HCT116 (cell line): ENCODE measurements around the gene SYNE1. TPM values are rescaled to one million over a fixed set of nuclear protein-coding genes. Genes with fewer than 3 reads are reported as not detected.

Experiments used
- ATAC-seq: fragments of 200-7000 bp; cut with Tn5 transposase; 2 replicates; pipeline ENCODE4 v1.9.1; 2020; ENCODE audit warnings: mild to moderate bottlenecking, moderate library complexity
- BruUV-seq: library from RNA; stranded (reverse); fragments of 400-500 nt; replicated peaks from 2 replicates; lab custom pipeline; 2021; lab: Mats Ljungman, UMichigan
- CTCF ChIA-PET: fragments of 300-600 bp; sonication (Branson Sonifier 250); formaldehyde crosslinking; loops from one replicate; lab custom pipeline; 2021; ENCODE audit warnings: antibody characterized with exemption; lab: Charles Lee
- POLR2A ChIA-PET: fragments of 300-600, 350-600 bp; sonication (Branson Sonifier 250); formaldehyde crosslinking; loops from one replicate; lab custom pipeline; 2021; ENCODE audit warnings: antibody characterized with exemption; lab: Charles Lee
- RAD21 ChIA-PET, 2 experiments: fragments of 300-600 bp; sonication (Branson Sonifier 250); formaldehyde crosslinking; loops; one replicate each; lab custom pipeline; 2023; ENCODE audit warnings: low total read pairs in 2 of 2; ENCODE audit not compliant: uncharacterized antibody in 2 of 2, unreplicated experiment in 2 of 2, low non-redundant PET in 1 of 2; lab: Charles Lee
- DNase-seq: peaks from one replicate; pipeline ENCODE4 v3.0.0-alpha.2; 2010; ENCODE audit warnings: low read depth, low spot score
- H2AFZ ChIP-seq: fragments of 200-600 bp; shearing (Covaris generic), sonication (generic); 2 replicates; pipeline ENCODE4 v1.6.1; 2017; ENCODE audit warnings: low read depth, mixed run types, mixed read lengths, antibody characterized with exemption, low read length; ENCODE audit not compliant: poor library complexity, severe bottlenecking
- H3K27ac ChIP-seq: 2 replicates; pipeline ENCODE4 v1.5.1; 2012; ENCODE audit warnings: low read depth, low read length
- H3K27me3 ChIP-seq: fragments of 200-600 bp; sonication (generic); 2 replicates; pipeline ENCODE4 v1.6.1; 2016; ENCODE audit warnings: mixed run types, low read length, mixed read lengths; ENCODE audit not compliant: insufficient read depth
- H3K36me3 ChIP-seq, 2 experiments: fragments of 200-500 bp in 1 of 2; fragments of 200-600 bp in 1 of 2; sonication (Bioruptor generic) in 1 of 2; sonication (generic) in 1 of 2; 2 replicates each; pipeline versions ENCODE4 v1.5.1 to v1.6.1; 2014 to 2016; ENCODE audit warnings: low read length in 2 of 2, inconsistent platforms in 1 of 2, mixed read lengths in 1 of 2, mixed run types in 1 of 2; ENCODE audit not compliant: insufficient read depth in 2 of 2, control insufficient read depth in 1 of 2
- H3K4me1 ChIP-seq, 2 experiments: fragments of 200-600 bp in 1 of 2; sonication (generic) in 1 of 2; 2 replicates each; pipeline versions ENCODE4 v1.5.1 to v1.6.1; 2012 to 2017; ENCODE audit warnings: low read length in 2 of 2, inconsistent platforms in 1 of 2, mild to moderate bottlenecking in 1 of 2, mixed read lengths in 1 of 2, mixed run types in 1 of 2, moderate library complexity in 1 of 2; ENCODE audit not compliant: insufficient read depth in 2 of 2, control insufficient read depth in 1 of 2
- H3K4me2 ChIP-seq: fragments of 200-600 bp; sonication (generic); 2 replicates; pipeline ENCODE4 v1.6.1; 2017; ENCODE audit warnings: mixed run types, low read length, mixed read lengths
- H3K4me3 ChIP-seq, 2 experiments: fragments of 200-600 bp in 1 of 2; sonication (generic) in 1 of 2; replicated peaks in 1 of 2; 2 replicates each; pipeline ENCODE4 v1.5.1; 2011 to 2016; ENCODE audit warnings: low read length in 2 of 2, control low read depth in 1 of 2, low read depth in 1 of 2, mild to moderate bottlenecking in 1 of 2, mixed read lengths in 1 of 2, mixed run types in 1 of 2
- H3K79me2 ChIP-seq: fragments of 200-600 bp; sonication (generic); 2 replicates; pipeline ENCODE4 v1.6.1; 2017; ENCODE audit warnings: mild to moderate bottlenecking, mixed run types, low read length, moderate library complexity, mixed read lengths; ENCODE audit not compliant: insufficient read depth
- H3K9ac ChIP-seq: fragments of 200-600 bp; sonication (generic); 2 replicates; pipeline ENCODE4 v1.6.1; 2016; ENCODE audit warnings: low read length, mixed read lengths
- H3K9me2 ChIP-seq: fragments of 200-600 bp; sonication (generic), shearing (Covaris generic); 2 replicates; pipeline ENCODE4 v1.6.1; 2017; ENCODE audit warnings: mixed run types, mild to moderate bottlenecking, moderate library complexity; ENCODE audit not compliant: insufficient read depth
- H3K9me3 ChIP-seq, 2 experiments: fragments of 200-500 bp in 1 of 2; fragments of 200-600 bp in 1 of 2; sonication (Bioruptor generic) in 1 of 2; sonication (generic) in 1 of 2; 2 replicates each; pipeline ENCODE4 v1.6.1; 2014 to 2017; ENCODE audit warnings: low read length in 2 of 2, mixed read lengths in 2 of 2, inconsistent platforms in 1 of 2, low read depth in 1 of 2, mild to moderate bottlenecking in 1 of 2, mixed run types in 1 of 2, moderate library complexity in 1 of 2; ENCODE audit not compliant: control insufficient read depth in 1 of 2, insufficient read depth in 1 of 2
- H4K20me1 ChIP-seq: fragments of 200-600 bp; sonication (generic), shearing (Covaris generic); 2 replicates; pipeline ENCODE4 v1.6.1; 2017; ENCODE audit warnings: mixed run types, mild to moderate bottlenecking, moderate library complexity; ENCODE audit not compliant: insufficient read depth
- ATF3 ChIP-seq: IDR thresholded peaks from 2 replicates; pipeline ENCODE4 v1.6.1; 2012
- CBX3 ChIP-seq: IDR thresholded peaks from 2 replicates; pipeline ENCODE4 v1.6.1; 2012; ENCODE audit warnings: low read depth
- CEBPB ChIP-seq: IDR thresholded peaks from 2 replicates; pipeline ENCODE4 v1.6.1; 2012; ENCODE audit warnings: low read depth
- EGR1 ChIP-seq: IDR thresholded peaks from 2 replicates; pipeline ENCODE4 v1.6.1; 2012; ENCODE audit warnings: low read depth
- ELF1 ChIP-seq: IDR thresholded peaks from 2 replicates; pipeline ENCODE4 v1.6.1; 2012; ENCODE audit warnings: low read depth, borderline replicate concordance
- EZH2phosphoT487 ChIP-seq: fragments of 200-600 bp; IDR thresholded peaks from 2 replicates; pipeline ENCODE4 v1.6.1; 2018; ENCODE audit warnings: antibody characterized with exemption, borderline replicate concordance
- FOSL1 ChIP-seq: IDR thresholded peaks from 2 replicates; pipeline ENCODE4 v1.6.1; 2012; ENCODE audit warnings: low read depth
- JUND ChIP-seq: IDR thresholded peaks from 2 replicates; pipeline ENCODE4 v1.6.1; 2012
- POLR2A ChIP-seq: IDR thresholded peaks from 2 replicates; pipeline ENCODE4 v1.7.0; 2011; ENCODE audit warnings: borderline replicate concordance; ENCODE audit not compliant: insufficient read depth, insufficient read length; ENCODE audit errors: extremely low read depth
- POLR2AphosphoS5 ChIP-seq: IDR thresholded peaks from 2 replicates; pipeline ENCODE4 v1.6.1; 2011; ENCODE audit warnings: mild to moderate bottlenecking, low read depth, low read length, moderate library complexity
- RAD21 ChIP-seq: IDR thresholded peaks from 2 replicates; pipeline ENCODE4 v1.6.1; 2012; ENCODE audit warnings: low read depth, mild to moderate bottlenecking
- REST ChIP-seq: IDR thresholded peaks from 2 replicates; pipeline ENCODE4 v1.6.1; 2012; ENCODE audit warnings: low read depth
- SIN3A ChIP-seq: IDR thresholded peaks from 2 replicates; pipeline ENCODE4 v1.6.1; 2012; ENCODE audit warnings: low read depth
- SP1 ChIP-seq: IDR thresholded peaks from 2 replicates; pipeline ENCODE4 v1.6.1; 2012; ENCODE audit warnings: low read depth
- SRF ChIP-seq: IDR thresholded peaks from 2 replicates; pipeline ENCODE4 v1.6.1; 2012; ENCODE audit warnings: low read depth
- TCF7L2 ChIP-seq: IDR thresholded peaks from 2 replicates; pipeline ENCODE4 v1.7.0; 2011; ENCODE audit warnings: borderline replicate concordance, inconsistent platforms; ENCODE audit not compliant: insufficient read depth, insufficient read length; ENCODE audit errors: extremely low read depth
- YY1 ChIP-seq: IDR thresholded peaks from 2 replicates; pipeline ENCODE4 v1.6.1; 2011; ENCODE audit warnings: low read length, low read depth, moderate library complexity, mild to moderate bottlenecking; ENCODE audit not compliant: insufficient replicate concordance; ENCODE audit errors: extremely low read depth
- ZFX ChIP-seq: fragments of 450-650 bp; IDR thresholded peaks from 2 replicates; pipeline ENCODE4 v1.6.1; 2017
- ZNF274 ChIP-seq: fragments of 200-500 bp; sonication (Bioruptor generic); IDR thresholded peaks from 2 replicates; pipeline ENCODE4 v1.6.1; 2014; ENCODE audit warnings: mild to moderate bottlenecking, low read depth, low read length, inconsistent platforms
- intact Hi-C: fragments of 100-400 bp; cut with micrococcal nuclease; formaldehyde crosslinking; loops from 2 replicates; pipeline ENCODE4 v1.10.0; 2022
- total RNA-seq: library from RNA; stranded (reverse); gene quantifications from one replicate; pipeline ENCODE4 v1.2.1, GENCODE V29; 2021; ENCODE audit not compliant: unreplicated experiment
- TF ChIP-seq, protein P1 (sequence below): IDR thresholded peaks from 2 replicates; pipeline ENCODE4 v1.6.1; 2012

SYNE1 gene
- total RNA-seq, 1 experiment from 2014 or later, result 5.4 TPM

DNA sequence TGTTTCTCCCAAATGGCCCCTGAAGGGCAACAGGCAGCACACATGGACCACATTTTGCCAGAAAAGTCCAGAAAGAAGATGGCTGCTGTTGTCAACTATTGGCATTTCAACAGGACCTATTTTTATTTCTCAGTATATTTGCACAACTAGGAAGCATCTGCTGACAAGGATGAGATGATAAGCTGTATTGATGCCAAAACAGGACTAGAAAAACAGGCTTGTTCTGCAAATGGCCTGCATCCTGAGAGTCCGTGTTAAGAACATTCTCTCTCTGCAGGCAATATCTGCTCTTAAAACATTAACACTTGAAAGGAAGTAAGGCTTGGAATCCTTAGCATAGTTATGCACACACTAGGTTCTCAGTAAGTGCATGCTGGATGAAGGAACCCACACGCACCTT is 546.0 kb downstream of the SYNE1 start:
- H3K4me3 ChIP-seq, result no peak overlapping the region
- intact Hi-C loops, result no loop called here
- no peaks in the 10 kb centered on the region for H4K20me1 ChIP-seq
- H3K9ac ChIP-seq, result no peak overlapping the region
- ChIA-PET CTCF (no interaction called here), RAD21 (no interaction called here), POLR2A (no interaction called here)
- BruUV-seq, result no TSS peak
- no peaks in the 10 kb centered on the region for H3K27me3 ChIP-seq
- H3K9me2 ChIP-seq, result no peaks in the 10 kb centered on the region; the same call in 1 of the 2 replicates
- no peak for ATAC-seq
- H3K4me2 ChIP-seq, result no peak overlapping the region
- no peaks in the 10 kb centered on the region for H3K36me3 ChIP-seq
- H3K9me3 ChIP-seq, result no peaks in the 10 kb centered on the region
- DNase-seq, result no peak
- no peak overlapping the region for H3K27ac ChIP-seq
- peaks cover 4 to 37% of the 10 kb centered on the region in 2 experiments; a peak in 3 of 4 replicates for H3K4me1 ChIP-seq
- H3K79me2 ChIP-seq, result no peaks in the 10 kb centered on the region
- no peak overlapping the region for H2AFZ ChIP-seq
- TF ChIP-seq JUND (no peak), EGR1 (no peak), SRF (no peak), ZFX (no peak), CEBPB (no peak), YY1 (no peak), ATF3 (no peak), ELF1 (no peak), CBX3 (no peak), POLR2A (no peak)
- TF ChIP-seq, protein P1, sequence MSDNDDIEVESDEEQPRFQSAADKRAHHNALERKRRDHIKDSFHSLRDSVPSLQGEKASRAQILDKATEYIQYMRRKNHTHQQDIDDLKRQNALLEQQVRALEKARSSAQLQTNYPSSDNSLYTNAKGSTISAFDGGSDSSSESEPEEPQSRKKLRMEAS, result no peak

DNA sequence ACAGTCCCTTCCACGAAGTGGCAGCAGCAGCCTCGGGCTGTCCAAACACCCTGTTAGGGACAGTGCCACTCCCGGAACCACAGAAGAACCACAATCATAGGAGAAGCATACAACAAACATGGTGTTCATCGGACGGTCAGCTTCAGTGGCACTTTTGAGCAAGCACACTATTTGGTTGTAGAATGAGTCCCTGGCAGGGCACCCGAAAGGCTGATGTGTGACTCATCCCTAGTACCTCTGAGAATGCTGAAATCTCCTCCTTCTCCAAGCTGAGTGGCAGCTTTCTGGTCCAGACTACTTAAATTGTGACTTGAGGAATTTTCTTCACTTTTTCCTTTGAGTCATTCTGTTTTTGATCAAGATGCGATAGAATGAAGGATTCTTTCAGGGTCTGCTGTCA is 547.2 kb downstream of the SYNE1 start:
- no TSS peak for BruUV-seq
- Histone ChIP-seq H3K36me3 (no peaks in the 10 kb centered on the region), H3K27ac (no peak overlapping the region), H3K9me2 (no peaks in the 10 kb centered on the region; the same call in 1 of the 2 replicates), H3K27me3 (no peaks in the 10 kb centered on the region), H3K4me2 (no peak overlapping the region), H3K4me3 (no peak overlapping the region), H3K9me3 (no peaks in the 10 kb centered on the region), H3K79me2 (no peaks in the 10 kb centered on the region), H4K20me1 (no peaks in the 10 kb centered on the region), H3K4me1 (peaks cover 3 to 38% of the 10 kb centered on the region in 2 experiments; a peak in 3 of 4 replicates), H2AFZ (no peak overlapping the region), H3K9ac (no peak overlapping the region)
- ATAC-seq (peak; percentile 42), DNase-seq (no peak)
- intact Hi-C loops, result no loop called here
- POLR2A ChIA-PET, result no interaction called here
- RAD21 ChIA-PET, result no interaction called here
- CTCF ChIA-PET, result no interaction called here
- TF ChIP-seq ELF1 (no peak), SP1 (no peak), TCF7L2 (no peak), EGR1 (no peak), EZH2phosphoT487 (no peak), ZFX (no peak), FOSL1 (no peak), CEBPB (no peak), REST (no peak), ZNF274 (no peak), POLR2AphosphoS5 (no peak), SIN3A (no peak), RAD21 (no peak)
